GM18951 (cell line): ENCODE data around the gene INSIG2.

ENCODE experiments used
- POLR2A ChIP-seq: IDR thresholded peaks from 4 replicates; pipeline ENCODE4 v1.6.1; 2011; ENCODE audit warnings: mild to moderate bottlenecking; ENCODE audit not compliant: insufficient read length, insufficient read depth; ENCODE audit errors: extremely low read depth
- in situ Hi-C: fragments of 300-500 bp; cut with MboI; formaldehyde crosslinking; loops from one replicate; pipeline ENCODE4 v1.12.0; 2022; ENCODE audit warnings: low sequenced_read_pairs, mixed read lengths, inconsistent platforms; ENCODE audit not compliant: unreplicated experiment

INSIG2 gene

DNA sequence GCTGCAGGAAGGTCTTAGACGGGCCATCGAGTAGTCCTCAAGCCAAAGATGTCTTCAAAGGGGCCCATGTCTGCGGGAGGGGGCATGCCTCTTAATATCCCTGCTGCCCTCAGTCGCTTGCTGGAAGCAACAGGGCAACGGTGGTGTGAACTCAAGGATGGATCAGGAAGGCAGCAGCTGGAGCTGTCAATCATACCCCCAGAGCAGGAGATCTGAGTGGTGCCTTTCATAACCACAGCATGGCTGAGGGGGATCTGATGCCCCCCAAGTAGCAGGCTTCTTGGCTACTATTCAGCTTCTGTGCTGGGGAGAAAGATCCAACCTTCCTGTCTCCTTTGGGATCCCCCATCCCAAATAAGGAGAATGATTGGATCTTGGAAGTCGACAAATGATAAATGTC lies 46.4 kb downstream of the INSIG2 start:
- no peak for TF ChIP-seq POLR2A
- in situ Hi-C loops = no loop called here

DNA sequence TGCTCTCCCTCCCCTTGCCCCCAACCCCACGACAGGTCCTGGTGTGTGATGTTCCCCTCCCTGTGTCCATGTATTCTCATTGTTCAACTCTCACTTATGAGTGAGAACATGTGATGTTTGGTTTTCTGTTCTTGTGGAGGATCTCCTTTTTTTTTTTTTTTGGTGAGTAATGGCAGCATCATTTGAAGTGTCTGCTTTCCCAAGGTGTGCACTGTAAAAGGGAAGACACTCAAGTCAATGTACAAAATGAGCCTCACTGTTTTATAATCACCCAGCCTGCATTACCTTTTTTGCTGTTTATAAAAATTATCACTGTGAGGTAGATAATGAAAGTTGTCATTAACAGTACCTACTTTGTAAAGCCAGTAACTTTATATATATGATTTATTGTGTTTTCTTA lies 56.9 kb downstream of the INSIG2 start:
- no peak for TF ChIP-seq POLR2A

GRCh38 chr2:118145806-118146205 lies 57.5 kb downstream of the INSIG2 start:
- no peak for TF ChIP-seq POLR2A
- in situ Hi-C loops = no loop called here

More for the DNA sequence above, 56.9 kb downstream of the INSIG2 start:
- in situ Hi-C loops = no loop called here

GRCh38 chr2:118146315-118147283 lies 58.3 kb downstream of the INSIG2 start:
- no peak for TF ChIP-seq POLR2A
- in situ Hi-C loops = no loop called here

DNA sequence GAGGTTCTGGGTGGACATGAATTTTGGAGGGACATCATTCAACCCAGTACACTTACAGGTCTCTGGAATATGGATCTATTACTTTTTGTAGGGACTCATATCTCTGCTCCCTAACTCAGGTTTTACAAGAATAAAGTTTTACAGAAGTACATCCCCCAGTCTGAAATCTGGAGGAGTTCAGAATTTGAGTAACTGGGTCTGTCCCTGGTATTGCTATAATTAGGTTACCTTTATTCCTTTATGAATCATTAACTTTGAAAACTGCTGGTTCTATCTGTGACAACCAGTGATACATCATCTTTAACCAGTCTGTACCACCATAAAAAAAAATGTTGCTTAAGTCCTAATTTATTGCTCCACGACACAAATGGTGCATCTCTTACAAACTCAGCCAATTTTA lies 59.9 kb downstream of the INSIG2 start:
- in situ Hi-C loops = no loop called here
- no peak for TF ChIP-seq POLR2A

DNA sequence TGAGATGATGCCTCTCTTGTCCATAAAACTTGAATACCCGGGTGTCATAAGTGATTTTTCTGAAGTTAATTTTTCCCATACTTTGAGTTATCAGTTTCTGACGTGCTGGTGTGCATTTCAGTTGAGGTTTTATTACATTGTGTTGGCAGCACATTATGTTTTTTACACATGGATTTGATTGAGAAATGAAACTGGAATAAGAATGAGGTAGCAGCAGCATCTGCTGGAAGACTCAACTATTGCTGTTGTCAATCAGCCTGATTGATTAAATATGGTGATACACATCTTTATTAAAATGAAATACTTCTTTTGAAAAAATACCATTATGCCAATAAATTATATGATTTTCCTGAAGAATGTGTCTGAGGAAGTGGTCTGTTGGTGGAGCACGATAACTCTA lies 60.5 kb downstream of the INSIG2 start:
- no peak for TF ChIP-seq POLR2A
- in situ Hi-C loops = no loop called here

DNA sequence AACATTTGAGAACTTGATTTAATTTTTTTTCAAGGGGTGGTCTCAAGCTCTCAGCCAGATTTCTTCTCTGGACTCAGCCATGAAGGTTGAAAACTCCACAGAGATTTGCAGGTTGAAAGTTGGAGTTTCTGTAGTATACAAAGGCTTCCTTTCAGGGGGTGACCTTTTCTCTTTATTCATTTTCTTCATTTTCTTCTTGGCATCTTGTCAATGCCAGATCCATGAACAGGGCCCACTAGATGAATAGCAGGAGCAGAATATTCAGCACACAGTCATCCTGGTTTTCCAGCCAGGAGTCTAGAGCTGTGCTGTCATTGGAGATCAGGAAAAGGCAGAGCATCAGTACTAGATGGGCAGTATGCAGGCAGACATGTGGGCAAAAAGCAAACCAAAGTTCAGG lies 62.0 kb downstream of the INSIG2 start:
- TF ChIP-seq POLR2A = no peak
- in situ Hi-C loops = no loop called here

DNA sequence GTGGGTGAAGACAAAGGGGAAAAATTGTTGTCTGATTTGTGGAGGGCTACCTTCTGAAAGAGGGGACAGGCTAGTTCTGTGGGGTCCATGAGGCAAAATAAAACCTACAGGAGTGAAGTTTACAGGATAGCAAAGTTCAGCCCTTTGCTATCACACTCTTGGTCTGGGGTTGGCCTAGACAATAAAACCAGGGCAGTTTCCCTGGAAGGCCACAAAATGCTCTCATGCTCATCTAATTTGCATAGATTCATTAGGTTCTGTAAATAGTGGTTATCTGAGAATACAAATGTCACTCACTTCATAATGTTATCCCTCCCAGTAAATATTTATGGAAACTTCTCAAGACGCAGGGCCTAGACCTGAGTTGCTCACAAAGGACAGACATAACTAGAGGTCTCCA lies 63.6 kb downstream of the INSIG2 start:
- in situ Hi-C loops = no loop called here

GRCh38 chr2:118153433-118153832 lies 65.2 kb downstream of the INSIG2 start:
- in situ Hi-C loops = no loop called here
- TF ChIP-seq POLR2A = no peak

More for the DNA sequence above, 63.6 kb downstream of the INSIG2 start:
- TF ChIP-seq POLR2A = no peak

DNA sequence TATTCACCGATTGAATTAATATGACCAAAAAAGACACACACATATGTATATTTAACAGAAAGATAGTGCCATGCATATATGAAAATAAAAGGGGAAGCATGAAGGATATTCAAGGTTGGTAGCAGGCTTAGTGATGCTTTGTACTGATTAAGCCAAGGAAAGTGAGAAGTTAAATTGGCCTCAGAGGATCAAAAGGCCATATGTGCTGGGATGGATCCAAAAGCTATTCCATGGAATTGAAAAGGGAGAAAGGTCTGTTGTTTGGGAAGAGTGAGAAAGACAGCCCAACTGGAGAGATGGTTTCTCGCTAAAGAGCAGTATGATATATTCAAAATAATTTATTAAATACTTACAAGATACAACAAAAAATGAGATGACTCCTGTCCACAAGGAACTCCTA lies 65.9 kb downstream of the INSIG2 start:
- TF ChIP-seq POLR2A = no peak
- in situ Hi-C loops = no loop called here
